Activated naive CD4-positive, alpha-beta T cell treated with anti-CD3 and anti-CD28 coated beads, Interleukin-2, amount 50 U/mL, for 16 hours (primary cell): ENCODE data around the gene NPAS1.
A peak's percentile ranks its signal among the peaks of the same experiment; 100 is the strongest.

Experiments
- DNase-seq: peaks from one replicate; pipeline ENCODE4 v3.0.0-alpha.2; 2020

The NPAS1 gene

GRCh38 chr19:47019431-47020041 is at the start of gene NPAS1:
Gene NPAS1, plus strand, starts transcription at chr19:47019837. Its CDS starts 1,211 bp downstream, at chr19:47021048.
- DNase-seq, result no peak

- DNase-seq, result no peak
Measured at GRCh38 chr19:46970815-46971214, 48.8 kb upstream of the NPAS1 start.

- no peak for DNase-seq
Measured at GRCh38 chr19:46972311-46972710, 47.3 kb upstream of the NPAS1 start.

- no peak for DNase-seq
Measured at GRCh38 chr19:46974181-46974580, 45.5 kb upstream of the NPAS1 start.

- no peak for DNase-seq
Measured at GRCh38 chr19:46975011-46975924, 44.4 kb upstream of the NPAS1 start.

- DNase-seq, result no peak
Measured at GRCh38 chr19:46975925-46976782, 43.5 kb upstream of the NPAS1 start.

- DNase-seq, result no peak
Measured at GRCh38 chr19:46976845-46977320, 42.8 kb upstream of the NPAS1 start.

- no peak for DNase-seq
Measured at GRCh38 chr19:46977548-46977947, 42.1 kb upstream of the NPAS1 start.

- no peak for DNase-seq
Measured at GRCh38 chr19:46978171-46978869, 41.3 kb upstream of the NPAS1 start.

GRCh38 chr19:46979126-46980105 is 40.2 kb upstream of the NPAS1 start:
- DNase-seq, result no peak

- no peak for DNase-seq
Measured at GRCh38 chr19:46980761-46981160, 38.9 kb upstream of the NPAS1 start.

- DNase-seq, result no peak
Measured at GRCh38 chr19:46981286-46981945, 38.2 kb upstream of the NPAS1 start.

GRCh38 chr19:46983097-46983496 is 36.5 kb upstream of the NPAS1 start:
- no peak for DNase-seq

GRCh38 chr19:46984077-46985010 is 35.3 kb upstream of the NPAS1 start:
- DNase-seq, result no peak

- no peak for DNase-seq
Measured at GRCh38 chr19:46985542-46986415, 33.9 kb upstream of the NPAS1 start.

GRCh38 chr19:46988614-46989230 is 30.9 kb upstream of the NPAS1 start:
- no peak for DNase-seq

- peak; percentile 61 for DNase-seq
Measured at GRCh38 chr19:46990991-46991676, 28.5 kb upstream of the NPAS1 start.
